ENCODE results near the gene CIRBP. TPM values are rescaled to one million over a fixed set of nuclear protein-coding genes. Genes with fewer than 3 reads are reported as not detected.

The CIRBP gene
- total RNA-seq, result 399 and 400 TPM in 2 replicates

DNA sequence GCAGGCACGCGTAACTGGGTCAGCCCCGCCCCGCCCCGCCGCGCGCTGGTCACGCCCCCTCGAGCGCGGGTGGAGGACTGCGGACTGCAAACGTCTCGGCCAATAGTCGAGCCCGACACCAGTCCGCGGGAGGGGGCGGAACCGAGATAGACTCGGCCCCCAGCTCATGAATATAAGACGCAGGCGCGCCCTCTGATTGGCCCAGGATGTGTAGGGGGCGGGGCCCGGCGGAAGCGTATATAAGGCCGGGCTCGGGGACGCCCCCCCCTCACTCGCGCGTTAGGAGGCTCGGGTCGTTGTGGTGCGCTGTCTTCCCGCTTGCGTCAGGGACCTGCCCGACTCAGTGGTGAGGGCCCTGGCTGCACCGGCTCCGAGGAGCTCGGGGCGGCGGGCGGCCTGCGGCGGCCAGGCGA, at the start of gene CIRBP:
TSS of gene CIRBP (plus strand) at position 268 of the 413 bp plus-strand sequence. CDS start 1,602 bp downstream, outside the sequence.
- ATAC-seq (ENCODE audit: low read depth) (peak; percentile 72), DNase-seq (peak; percentile 99)
- Mint-ChIP-seq H3K27me3 (no peaks in the 10 kb centered on the region), H3K4me3 (peak within 1 kb of the TSS; percentile 86), H3K27ac (peak within 1 kb of the TSS; percentile 85), H3K36me3 (ENCODE audit: low read depth) (peaks cover 42% of the 10 kb centered on the region), H3K9me3 (no peaks in the 10 kb centered on the region), H3K4me1 (peaks cover 79% of the 10 kb centered on the region)
- ChIA-PET CTCF (interaction anchor here (0.8 to 9.8 kb wide), 3 partner anchors 17 to 406 kb away, joined by 3 to 540 read pairs (median 3); partner anchors contain the start of gene ATP5F1D), POLR2A (interaction anchor here (0.5 to 11.5 kb wide), 88 partner anchors 8 to 1681 kb away, joined by 3 to 824 read pairs (median 5); partner anchors contain the start of genes ABCA7, ARHGAP45, ATP5F1D and C19orf25)
- intact Hi-C loops (cut with micrococcal nuclease), result loop anchor here (1.0 to 2.0 kb wide), 3 partner anchors 8 to 472 kb away; partner anchors contain the start of genes DAZAP1 and PTBP1
- TF ChIP-seq, protein P1, sequence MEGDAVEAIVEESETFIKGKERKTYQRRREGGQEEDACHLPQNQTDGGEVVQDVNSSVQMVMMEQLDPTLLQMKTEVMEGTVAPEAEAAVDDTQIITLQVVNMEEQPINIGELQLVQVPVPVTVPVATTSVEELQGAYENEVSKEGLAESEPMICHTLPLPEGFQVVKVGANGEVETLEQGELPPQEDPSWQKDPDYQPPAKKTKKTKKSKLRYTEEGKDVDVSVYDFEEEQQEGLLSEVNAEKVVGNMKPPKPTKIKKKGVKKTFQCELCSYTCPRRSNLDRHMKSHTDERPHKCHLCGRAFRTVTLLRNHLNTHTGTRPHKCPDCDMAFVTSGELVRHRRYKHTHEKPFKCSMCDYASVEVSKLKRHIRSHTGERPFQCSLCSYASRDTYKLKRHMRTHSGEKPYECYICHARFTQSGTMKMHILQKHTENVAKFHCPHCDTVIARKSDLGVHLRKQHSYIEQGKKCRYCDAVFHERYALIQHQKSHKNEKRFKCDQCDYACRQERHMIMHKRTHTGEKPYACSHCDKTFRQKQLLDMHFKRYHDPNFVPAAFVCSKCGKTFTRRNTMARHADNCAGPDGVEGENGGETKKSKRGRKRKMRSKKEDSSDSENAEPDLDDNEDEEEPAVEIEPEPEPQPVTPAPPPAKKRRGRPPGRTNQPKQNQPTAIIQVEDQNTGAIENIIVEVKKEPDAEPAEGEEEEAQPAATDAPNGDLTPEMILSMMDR (IDR thresholded peaks at IDR 0.05), result no peak

DNA sequence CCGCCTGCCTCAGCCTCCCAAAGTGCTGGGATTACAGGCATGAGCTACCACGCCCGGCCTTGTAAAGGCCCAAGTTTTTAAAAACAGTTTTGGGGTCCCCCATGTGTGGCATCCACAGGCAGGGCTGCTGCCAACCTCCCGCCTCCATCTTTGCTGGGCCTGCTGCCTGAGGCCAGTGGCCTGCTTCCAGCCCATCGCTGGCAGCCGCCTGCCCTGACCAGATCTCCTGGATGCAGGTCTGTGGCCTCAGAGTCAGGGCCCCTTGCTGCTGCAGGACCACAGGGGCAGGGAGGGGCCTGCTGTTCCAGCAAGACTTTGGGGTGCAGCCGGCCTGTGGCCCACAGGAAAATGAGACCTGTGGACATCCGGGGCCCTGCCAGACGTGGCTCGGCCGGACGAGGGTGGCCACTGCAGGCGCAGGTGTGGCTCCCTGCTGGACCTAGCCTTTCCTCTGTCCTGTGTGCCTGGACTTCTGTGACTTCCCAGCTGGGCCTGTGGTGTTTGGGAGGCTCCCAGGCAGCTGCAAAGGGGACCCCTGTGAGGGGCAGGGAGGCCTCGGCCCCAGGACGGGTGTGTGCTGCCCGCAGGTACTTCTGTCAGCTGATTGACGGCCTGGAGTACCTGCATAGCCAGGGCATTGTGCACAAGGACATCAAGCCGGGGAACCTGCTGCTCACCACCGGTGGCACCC, 49.2 kb upstream of the CIRBP start:
- Mint-ChIP-seq H3K9me3 (no peaks in the 10 kb centered on the region), H3K4me3 (no peak overlapping the region), H3K27me3 (no peaks in the 10 kb centered on the region), H3K27ac (no peak overlapping the region), H3K4me1 (peaks cover 2% of the 10 kb centered on the region), H3K36me3 (ENCODE audit: low read depth) (peaks cover 26% of the 10 kb centered on the region)
- ChIA-PET POLR2A (no interaction called here), CTCF (interaction anchor here (1.2 kb wide), 1 partner anchor 219 kb away, joined by 3 read pairs; no protein-coding TSS in a partner anchor)
- no peak for DNase-seq
- no peak for ATAC-seq (ENCODE audit: low read depth)
- TF ChIP-seq, protein P1 (IDR thresholded peaks at IDR 0.05), result no peak
- intact Hi-C loops (cut with micrococcal nuclease), result no loop called here

DNA sequence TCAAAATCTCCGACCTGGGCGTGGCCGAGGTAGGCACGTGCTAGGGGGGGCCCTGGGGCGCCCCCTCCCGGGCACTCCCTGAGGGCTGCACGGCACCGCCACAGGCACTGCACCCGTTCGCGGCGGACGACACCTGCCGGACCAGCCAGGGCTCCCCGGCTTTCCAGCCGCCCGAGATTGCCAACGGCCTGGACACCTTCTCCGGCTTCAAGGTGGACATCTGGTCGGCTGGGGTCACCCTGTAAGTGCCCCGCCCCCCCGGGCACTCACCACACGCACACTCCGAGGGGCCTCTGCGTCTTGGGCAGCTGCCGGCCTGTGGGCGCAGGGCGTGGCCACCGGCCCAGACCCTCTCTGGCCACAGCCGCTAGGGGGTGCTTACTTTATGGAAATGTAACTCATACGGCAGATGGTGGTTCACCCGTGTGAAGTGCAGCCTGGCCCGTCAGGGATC, 48.6 kb upstream of the CIRBP start:
- no peaks in the 10 kb centered on the region for H3K9me3 Mint-ChIP-seq
- H3K4me3 Mint-ChIP-seq, result no peak overlapping the region
- no peak overlapping the region for H3K27ac Mint-ChIP-seq
- peaks cover 29% of the 10 kb centered on the region for H3K36me3 Mint-ChIP-seq (ENCODE audit: low read depth)
- no peak for ATAC-seq (ENCODE audit: low read depth)
- POLR2A ChIA-PET, result no interaction called here
- intact Hi-C loops (cut with micrococcal nuclease), result no loop called here
- H3K27me3 Mint-ChIP-seq, result no peaks in the 10 kb centered on the region
- DNase-seq, result no peak
- CTCF ChIA-PET, result interaction anchor here (1.2 kb wide), 1 partner anchor 219 kb away, joined by 3 read pairs; no protein-coding TSS in a partner anchor
- TF ChIP-seq, protein P1 (IDR thresholded peaks at IDR 0.05), result no peak
- H3K4me1 Mint-ChIP-seq, result peaks cover 2% of the 10 kb centered on the region

DNA sequence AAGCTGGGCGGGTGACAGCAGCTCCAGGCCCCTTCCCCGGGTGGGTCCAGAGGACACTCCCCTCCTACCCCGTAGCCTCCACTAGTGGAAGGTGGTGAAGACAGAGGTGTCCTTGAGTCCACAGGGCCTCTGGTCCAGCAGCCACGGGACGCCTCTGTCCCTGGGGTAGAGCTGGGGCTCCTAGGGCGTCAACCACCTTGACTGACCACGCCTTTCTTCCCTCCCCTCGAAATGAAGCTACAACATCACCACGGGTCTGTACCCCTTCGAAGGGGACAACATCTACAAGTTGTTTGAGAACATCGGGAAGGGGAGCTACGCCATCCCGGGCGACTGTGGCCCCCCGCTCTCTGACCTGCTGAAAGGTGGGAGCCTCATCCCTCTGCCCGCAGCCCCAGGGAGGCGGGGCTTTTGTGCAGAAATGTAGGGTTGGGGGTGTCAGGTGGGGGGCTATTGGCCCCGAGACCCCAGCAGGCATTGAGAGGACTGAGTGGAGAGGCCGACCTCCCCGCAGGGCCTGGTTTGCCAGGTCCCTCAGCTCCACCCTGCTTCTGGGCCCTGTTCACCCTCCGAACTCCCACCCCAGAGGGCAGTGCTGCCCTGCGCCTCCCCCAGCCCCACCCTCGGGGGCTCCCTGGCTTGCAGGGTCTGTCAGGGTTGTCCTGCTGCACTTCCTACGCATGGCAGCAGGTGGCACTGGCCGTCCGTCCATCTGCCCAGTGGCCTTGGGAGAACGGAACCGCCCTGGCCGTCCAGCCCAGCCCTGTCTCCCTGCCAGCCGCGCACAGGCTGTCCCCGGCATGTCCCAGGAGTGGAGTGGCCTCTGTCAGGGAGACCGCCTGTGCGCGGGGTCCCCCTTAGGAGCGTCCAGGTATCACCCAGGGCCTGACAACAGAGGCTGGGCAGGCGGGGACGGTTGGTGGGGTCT, 47.9 kb upstream of the CIRBP start:
- H3K4me1 Mint-ChIP-seq, result peaks cover 2% of the 10 kb centered on the region
- no peaks in the 10 kb centered on the region for H3K27me3 Mint-ChIP-seq
- DNase-seq (no peak), ATAC-seq (ENCODE audit: low read depth) (no peak)
- H3K9me3 Mint-ChIP-seq, result no peaks in the 10 kb centered on the region
- TF ChIP-seq, protein P1 (IDR thresholded peaks at IDR 0.05), result no peak
- peaks cover 25% of the 10 kb centered on the region for H3K36me3 Mint-ChIP-seq (ENCODE audit: low read depth)
- CTCF ChIA-PET, result interaction anchor here (1.2 kb wide), 1 partner anchor 220 kb away, joined by 3 read pairs; no protein-coding TSS in a partner anchor
- POLR2A ChIA-PET, result interaction anchor here (0.5 to 0.6 kb wide), 2 partner anchors 9 to 204 kb away, joined by 3 read pairs; no protein-coding TSS in a partner anchor
- no peak overlapping the region for H3K27ac Mint-ChIP-seq
- intact Hi-C loops (cut with micrococcal nuclease), result no loop called here
- no peak overlapping the region for H3K4me3 Mint-ChIP-seq

Measured in activated B cell treated with CpG ODN at 0.5 μM for 24 hours (primary cell).